Dedifferentiated amniotic fluid mesenchymal stem cell (primary cell): ENCODE results near the gene PPP3CA.

Source experiments
- DNase-seq: peaks from one replicate; pipeline ENCODE4 v3.0.0-alpha.2; 2016; ENCODE audit errors: extremely low spot score

The PPP3CA gene

DNA sequence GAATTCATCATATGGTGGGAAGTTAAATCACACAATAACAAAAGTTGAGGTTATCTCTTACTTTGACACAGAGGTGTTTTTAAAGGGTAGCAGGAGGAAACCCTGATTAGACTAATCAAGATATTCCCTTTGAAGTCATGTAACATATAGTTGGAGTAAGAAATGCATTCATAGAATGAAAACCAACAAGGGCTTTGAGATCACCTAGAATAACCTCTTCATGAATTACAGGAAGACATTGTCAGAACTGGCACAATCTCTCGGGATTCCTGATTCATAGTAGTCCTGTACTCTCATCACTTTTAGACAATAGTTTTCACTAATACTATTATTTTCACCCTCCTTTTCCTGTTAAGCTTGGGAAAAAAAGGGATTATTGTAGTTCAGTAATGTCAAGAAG lies 170.2 kb downstream of the PPP3CA start:
- DNase-seq = no peak

DNA sequence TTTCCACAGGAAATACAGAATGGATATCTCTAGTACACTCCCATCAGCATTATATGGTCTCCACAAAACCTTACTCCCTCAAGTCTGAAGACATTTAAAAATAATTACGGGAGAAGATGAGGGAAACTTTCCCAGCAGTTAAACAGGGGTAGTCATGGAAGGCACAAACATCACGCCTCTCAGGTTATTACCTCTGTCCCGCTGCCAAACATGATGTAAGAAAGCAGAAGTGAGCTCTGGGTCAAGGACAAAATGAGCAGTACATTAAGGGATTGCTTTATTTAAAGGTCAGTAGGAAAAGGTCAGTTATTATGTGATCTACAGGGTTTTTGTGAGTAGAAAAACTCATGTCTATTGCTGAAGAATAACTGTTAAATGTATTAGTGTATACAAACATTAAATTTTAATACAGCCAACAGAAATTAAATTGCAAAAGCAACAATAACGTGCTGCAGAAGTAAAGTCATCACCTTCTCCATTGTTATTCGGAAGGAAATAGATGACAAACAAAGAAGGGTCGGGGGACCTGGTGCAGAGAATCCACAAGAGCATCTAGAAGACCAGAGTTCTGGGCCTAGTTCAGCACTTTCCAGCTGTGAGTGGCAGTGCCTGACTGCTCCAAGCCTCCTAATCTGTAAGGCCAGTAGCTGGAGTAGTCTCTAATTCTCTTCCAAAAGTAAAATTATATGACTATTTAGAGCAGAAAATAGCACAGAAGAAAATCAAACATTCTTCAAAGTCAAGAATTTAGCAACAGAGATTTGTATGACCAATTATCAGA lies 171.2 kb downstream of the PPP3CA start:
- DNase-seq = no peak

GRCh38 chr4:101174679-101175345 lies 172.5 kb downstream of the PPP3CA start:
- no peak for DNase-seq

- no peak for DNase-seq
Observed at GRCh38 chr4:101172369-101172768, 175.0 kb downstream of the PPP3CA start.

- no peak for DNase-seq
Observed at GRCh38 chr4:101171747-101172146, 175.6 kb downstream of the PPP3CA start.

DNA sequence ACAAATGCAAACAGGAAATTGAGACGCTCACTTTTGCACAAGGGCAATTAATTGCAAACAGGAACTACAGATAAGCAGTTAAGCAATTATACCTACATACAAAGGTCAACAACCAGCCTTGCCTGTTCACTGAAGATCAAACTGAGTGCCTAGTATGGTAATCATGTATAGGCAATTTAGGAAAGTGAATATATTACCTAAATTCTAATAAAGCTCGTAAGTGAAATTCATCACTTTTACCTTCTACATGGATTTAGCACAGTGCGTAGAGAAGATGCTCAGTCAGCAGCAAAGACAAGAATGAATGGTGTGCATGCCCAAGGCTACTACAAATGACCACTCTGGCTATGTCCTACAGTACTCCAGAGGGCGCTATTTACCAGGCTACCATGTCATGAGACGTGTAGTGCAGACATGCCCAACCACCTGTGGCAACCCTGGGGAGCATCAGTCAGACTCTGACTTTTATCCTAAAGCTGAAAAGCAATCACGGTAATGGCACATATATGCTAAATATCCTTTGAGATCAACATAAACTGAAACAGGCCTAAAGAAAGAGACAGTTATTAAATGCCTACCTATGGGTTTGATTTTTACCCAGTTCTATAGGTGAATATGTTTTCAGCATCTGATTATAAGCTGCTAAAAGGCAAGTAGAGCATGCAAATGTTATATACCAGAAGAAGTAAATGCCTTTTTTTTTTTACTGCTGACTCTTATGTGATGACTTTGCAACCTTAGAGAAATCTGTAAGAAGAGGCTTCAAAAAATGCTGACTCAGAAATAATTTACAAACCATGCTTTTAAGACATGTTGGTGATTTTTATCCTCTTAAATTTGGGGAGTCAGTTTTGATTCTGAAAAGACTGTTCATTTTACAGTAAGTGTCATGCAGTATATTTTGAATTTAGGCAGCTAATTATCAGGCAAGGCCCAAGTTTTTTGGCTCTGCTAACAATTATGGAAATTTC lies 178.0 kb downstream of the PPP3CA start:
- DNase-seq = peak; percentile 17

DNA sequence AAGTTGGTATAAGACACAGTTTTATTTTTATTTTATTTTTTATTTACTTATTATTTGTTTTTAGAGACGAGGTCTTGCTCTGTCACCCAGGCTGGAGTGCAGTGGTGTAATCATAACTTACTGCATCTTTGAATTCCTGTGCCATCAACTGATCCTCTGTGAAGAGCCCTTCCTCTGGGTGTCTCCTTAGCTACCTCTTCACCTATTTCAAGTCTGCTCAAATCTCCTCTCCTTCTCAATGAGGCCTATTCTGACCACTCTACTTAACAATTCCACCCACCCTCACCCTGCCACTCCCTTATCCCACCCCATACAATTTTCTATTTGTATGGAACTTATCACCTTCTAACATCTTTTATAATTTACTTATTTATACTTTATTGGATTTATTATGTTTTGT lies 183.4 kb downstream of the PPP3CA start:
- DNase-seq = no peak

- DNase-seq = no peak
Observed at GRCh38 chr4:101162990-101163380, 184.3 kb downstream of the PPP3CA start.

DNA sequence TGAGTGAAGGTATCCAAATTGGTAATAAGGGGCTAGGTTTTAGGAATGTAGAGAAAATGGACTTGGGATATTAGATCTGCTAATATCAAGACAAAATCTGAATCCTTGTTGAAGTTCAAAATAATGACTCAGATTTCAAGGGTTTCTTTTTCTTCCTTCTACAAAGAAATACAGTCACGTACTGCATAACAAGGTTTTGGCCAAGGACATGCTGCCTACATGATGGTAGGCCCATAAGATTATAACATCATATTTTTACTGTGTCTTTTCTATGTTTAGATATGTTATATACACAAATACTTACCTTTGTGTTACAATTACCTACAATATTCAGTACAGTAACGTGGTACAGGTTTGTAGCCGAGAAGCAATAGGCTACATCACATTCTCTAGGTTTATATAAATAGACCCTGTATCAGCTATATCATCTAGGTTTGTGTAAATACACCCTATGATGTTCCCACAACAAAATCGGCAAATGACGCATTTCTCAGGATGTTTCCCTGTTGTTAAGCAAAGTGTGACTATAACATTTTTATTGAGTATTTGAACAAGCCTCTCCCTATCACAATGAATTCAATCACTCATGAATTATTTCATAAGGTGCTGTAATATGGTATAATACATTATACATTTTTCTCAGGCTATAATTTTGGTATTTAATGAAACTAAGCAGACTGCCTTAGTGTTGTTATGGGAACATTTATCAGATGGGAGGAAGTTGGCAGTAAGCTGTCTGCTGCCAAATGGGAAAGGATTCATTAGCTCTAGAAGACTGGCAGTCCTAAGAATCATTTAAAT lies 186.3 kb downstream of the PPP3CA start:
- no peak for DNase-seq

GRCh38 chr4:101158507-101158906 lies 188.8 kb downstream of the PPP3CA start:
- DNase-seq = no peak

DNA sequence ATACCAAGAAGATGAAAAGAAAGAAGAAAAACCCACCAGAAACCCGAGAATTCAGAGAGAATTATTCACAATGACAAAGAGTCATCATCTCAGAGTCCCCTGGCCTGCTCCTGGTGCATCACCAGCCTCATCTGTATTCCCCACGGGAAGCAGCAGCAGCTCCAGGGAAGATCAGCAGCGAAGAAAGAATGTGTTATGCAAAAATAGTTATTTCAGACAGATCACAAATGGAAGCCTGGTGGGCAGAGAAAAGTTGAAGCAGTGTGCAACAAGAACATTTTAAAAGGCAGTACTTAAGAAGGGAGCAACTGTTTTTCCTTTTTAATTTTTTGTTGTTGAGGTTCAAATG lies 189.2 kb downstream of the PPP3CA start:
- DNase-seq = no peak

GRCh38 chr4:101157415-101158133 lies 189.8 kb downstream of the PPP3CA start:
- DNase-seq = peak; percentile 14

- no peak for DNase-seq
Observed at GRCh38 chr4:101156619-101157310, 190.6 kb downstream of the PPP3CA start.

DNA sequence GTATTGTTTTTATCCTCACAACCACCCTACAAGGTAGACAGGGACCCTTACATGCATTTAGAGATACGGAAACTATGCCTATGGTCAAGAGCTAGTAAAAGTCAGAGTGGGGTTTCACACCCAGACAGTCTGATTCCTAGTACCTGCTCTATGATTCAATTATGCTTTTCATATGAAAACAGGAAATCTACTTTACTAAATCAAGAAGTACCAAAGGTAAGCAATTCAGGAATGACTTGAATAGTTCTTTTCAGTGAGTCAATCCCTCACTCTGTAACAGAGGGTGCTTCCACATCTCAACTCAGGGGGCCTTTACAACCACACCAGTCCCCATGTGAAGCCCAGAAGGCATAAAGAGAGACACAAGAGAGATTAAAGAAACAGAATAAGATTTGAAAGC lies 191.4 kb downstream of the PPP3CA start:
- DNase-seq = no peak

- DNase-seq = peak; percentile 63
Observed at GRCh38 chr4:101155368-101155767, 192.0 kb downstream of the PPP3CA start.

DNA sequence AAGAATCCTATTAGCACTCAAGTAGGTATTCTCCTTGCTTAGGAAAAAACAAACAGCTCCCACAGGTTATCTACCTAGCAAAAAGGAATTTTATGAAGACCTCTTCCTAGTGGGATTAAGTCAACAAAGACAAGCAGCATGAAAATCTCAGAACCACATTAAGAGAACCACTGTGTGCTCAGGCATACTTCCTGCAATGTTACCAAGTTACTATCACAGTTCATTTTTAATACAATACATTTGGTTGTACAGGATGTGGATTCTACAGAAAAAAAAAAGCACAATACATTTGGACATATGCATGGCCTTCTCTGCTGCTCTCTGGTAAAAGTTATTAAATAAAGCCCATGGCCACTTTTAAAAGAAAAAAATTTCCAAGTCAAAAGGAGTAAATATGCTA lies 193.7 kb downstream of the PPP3CA start:
- DNase-seq = no peak

DNA sequence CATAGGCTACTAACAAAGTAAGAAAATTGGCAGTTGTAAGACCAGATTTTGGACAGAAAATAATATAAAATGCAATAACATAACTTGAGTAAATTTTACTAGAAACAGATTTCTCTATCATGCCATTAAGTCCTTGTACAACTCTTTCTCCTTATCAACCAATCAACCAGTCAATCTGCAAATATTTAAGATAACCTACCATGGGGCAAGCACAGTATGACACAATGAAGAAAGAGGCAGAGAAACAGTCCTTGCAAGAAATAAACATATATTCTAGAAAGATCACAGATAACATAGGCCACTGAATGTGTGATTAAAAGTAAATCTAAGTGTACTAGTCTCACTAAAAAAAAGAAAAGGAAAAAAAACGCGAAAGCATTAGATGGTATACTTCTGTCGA lies 194.8 kb downstream of the PPP3CA start:
- DNase-seq = no peak

DNA sequence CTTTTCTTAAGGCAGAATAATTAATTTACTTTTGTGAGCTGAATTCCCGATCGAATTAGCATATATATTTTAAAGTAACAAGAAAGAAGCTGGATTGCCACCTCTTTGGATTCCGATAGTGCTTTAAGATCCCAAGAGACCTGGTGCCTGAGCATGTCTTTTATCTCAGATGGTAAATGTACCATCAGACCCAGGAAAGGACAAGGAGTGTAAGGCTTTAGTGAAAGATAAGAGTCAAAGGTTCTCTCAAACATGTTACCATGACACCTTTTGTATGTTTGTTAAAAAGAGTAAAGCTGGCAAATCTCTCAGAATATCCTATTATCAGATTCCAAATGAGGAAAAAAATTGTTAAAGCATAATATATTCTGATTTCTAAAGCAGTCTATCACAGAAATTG lies 198.8 kb downstream of the PPP3CA start:
- DNase-seq = no peak

DNA sequence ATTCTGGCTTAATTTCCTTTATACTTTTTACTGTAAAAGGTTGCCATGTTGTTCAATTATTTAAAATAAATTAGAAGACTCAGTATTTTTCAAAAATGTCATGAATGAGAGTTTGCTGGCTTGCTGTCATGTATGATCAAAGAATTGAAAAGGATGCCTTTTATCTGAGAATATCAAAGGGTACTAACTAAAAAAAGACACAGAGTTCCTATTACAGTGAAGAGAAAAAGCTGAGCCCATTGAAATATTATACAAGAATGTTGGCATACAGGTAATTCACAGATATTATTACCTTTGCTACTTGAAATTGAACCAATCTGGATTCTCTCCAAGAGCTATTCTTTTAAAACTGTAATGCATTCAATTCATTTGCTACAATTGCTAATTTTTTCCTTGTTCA lies 200.0 kb downstream of the PPP3CA start:
- no peak for DNase-seq

DNA sequence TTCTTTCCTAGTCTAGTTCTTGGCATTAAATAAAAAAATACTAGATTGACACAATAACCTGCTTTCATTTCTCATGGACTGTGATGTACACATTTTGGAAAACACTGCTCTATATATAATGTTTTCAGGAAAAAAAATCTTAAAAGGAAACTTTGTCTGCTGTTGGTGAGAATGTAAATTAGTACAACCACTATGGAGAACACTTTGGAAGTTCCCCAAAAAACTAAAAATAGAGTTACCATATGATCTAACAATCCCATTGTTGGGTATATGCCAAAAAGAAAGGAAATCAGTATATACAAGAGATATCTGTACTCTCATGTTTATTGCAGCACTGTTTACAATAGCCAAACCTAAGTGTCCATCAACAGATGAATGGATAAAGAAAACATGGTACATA lies 202.3 kb downstream of the PPP3CA start:
- no peak for DNase-seq
